Adrenal gland (tissue), 12 donors: Measurements from ENCODE around the gene FAM184B. TPM values are rescaled to one million over a fixed set of nuclear protein-coding genes. Genes with fewer than 3 reads are reported as not detected.
A peak's percentile ranks its signal among the peaks of the same experiment; 100 is the strongest.

Experiments
- DNase-seq, 7 donors: peaks; one replicate each; pipeline ENCODE4 v3.0.0-alpha.2; 2019 to 2020
- H3K27ac ChIP-seq, 5 donors: fragments of 200-600 bp; sonication (generic) in 4 of 5; 1 replicate in 3 of 5; 2 replicates in 2 of 5; pipeline versions ENCODE4 v1.5.1 to v1.8.0; 2016 to 2020; ENCODE audit warnings: mild to moderate bottlenecking in 1 of 5
- H3K27me3 ChIP-seq: fragments of 200-600 bp; 2 replicates; pipeline ENCODE4 v1.8.0; 2021
- H3K36me3 ChIP-seq, 2 donors: fragments of 200-600 bp; replicated peaks in 1 of 2; 1 replicate in 1 of 2; 2 replicates in 1 of 2; pipeline versions ENCODE4 v1.5.1 to v1.8.0; 2018 to 2022
- H3K4me1 ChIP-seq, 2 donors: fragments of 200-600 bp; replicated peaks in 1 of 2; 1 replicate in 1 of 2; 2 replicates in 1 of 2; pipeline versions ENCODE4 v1.5.1 to v1.8.0; 2018 to 2021
- H3K4me3 ChIP-seq, 4 donors: fragments of 200-600 bp; sonication (generic) in 3 of 4; one replicate each; pipeline ENCODE4 v1.5.1; 2016 to 2018
- H3K9me3 ChIP-seq, 3 donors: fragments of 200-600 bp; sonication (generic) in 1 of 3; replicated peaks in 1 of 3; 1 replicate in 2 of 3; 2 replicates in 1 of 3; pipeline versions ENCODE4 v1.5.1 to v1.8.0; 2016 to 2021
- CTCF ChIP-seq, 6 experiments: fragments of 450-650 bp in 4 of 6; fragments of 200-600 bp in 2 of 6; sonication (generic) in 1 of 6; IDR thresholded peaks; 1 replicate in 5 of 6; 2 replicates in 1 of 6; pipeline versions ENCODE4 v1.5.1 to v1.8.0; 2016 to 2021; ENCODE audit warnings: antibody characterized with exemption in 6 of 6, mild to moderate bottlenecking in 2 of 6, moderate library complexity in 1 of 6
- POLR2A ChIP-seq, 2 donors: fragments of 450-650 bp; IDR thresholded peaks; one replicate each; pipeline ENCODE4 v1.6.1; 2017; ENCODE audit warnings: antibody characterized with exemption in 2 of 2, mild to moderate bottlenecking in 2 of 2, moderate library complexity in 1 of 2
- WGBS, 4 donors: extraction: QIAGEN DNeasy Blood & Tissue Kit in 2 of 4; methylation state at CpG; one replicate each; pipeline versions ENCODE4 v1.1.5 to v1.1.7; 2013 to 2017; 5-methylcytosine and 5-hydroxymethylcytosine counted together
- intact Hi-C, 2 donors: fragments of 100-400 bp; cut with DNase I; formaldehyde crosslinking; loops; one replicate each; pipeline versions ENCODE4 v1.14.1 to v1.15.0; 2022 to 2023
- polyA plus RNA-seq, 3 donors: library from polyadenylated mRNA; stranded (reverse); fragments of 200-250 nt in 2 of 3; fragments of 350-450 nt in 1 of 3; fragmentation: Illumina TruSeq in 1 of 3; extraction: RNeasy Lipid Tissue Mini Kit (QIAGEN cat#74804) in 1 of 3; gene quantifications; one replicate each; pipeline ENCODE4 v1.2.3, GENCODE V29; 2013 to 2014
- total RNA-seq, 9 donors: library from RNA; depleted of rRNA in 4 of 9; stranded (reverse); fragments of >200 nt in 4 of 9; fragments of 120-200 nt in 1 of 9; fragmentation: NEBNext Ultra II Directional in 1 of 9; extraction: Animal tissue kit (Norgen Biotek cat#: 25700) in 1 of 9; gene quantifications; one replicate each; pipeline versions ENCODE4 v1.1.0 to v1.2.4, GENCODE V29; 2013 to 2023
- donor health status: healthy with polysubstance abuse.
- donor health status: Bipolar disorder and iron deficiency.
- donor health status: DM: yes; HTN: yes; CAD: no.
- donor health status: DM: no; HTN: no; CAD: no.
- donor health status: DM: no; HTN: no; CAD: no.
- donor health status: DM: yes; HTN: yes; CAD: no.

FAM184B gene
- total and polyA plus RNA-seq, 12 donors = under 0.01 to 0.17 (median 0.08) TPM; not detected in 5

GRCh38 chr4:17650406-17650805 is 131.0 kb downstream of the FAM184B start:
- no peak overlapping the region for H3K4me3 ChIP-seq

GRCh38 chr4:17647927-17648326 is 133.5 kb downstream of the FAM184B start:
- H3K4me3 ChIP-seq = no peak overlapping the region
- WGBS, 4 donors = 80 to 92% (median 83%) methylated on average over 5 of the region's 5 CpGs
- no peak for TF ChIP-seq POLR2A (IDR thresholded peaks at IDR 0.05)
- no peak for TF ChIP-seq CTCF (IDR thresholded peaks at IDR 0.05)
- DNase-seq = no peak
- H3K27me3 ChIP-seq = no peaks in the 10 kb centered on the region
- intact Hi-C loops = no loop called here
- no peak overlapping the region for H3K27ac ChIP-seq
- H3K4me1 ChIP-seq = no peaks in the 10 kb centered on the region
- no peaks in the 10 kb centered on the region for H3K9me3 ChIP-seq
- no peaks in the 10 kb centered on the region for H3K36me3 ChIP-seq

More at GRCh38 chr4:17650406-17650805, 131.0 kb downstream of the FAM184B start:
- no peaks in the 10 kb centered on the region for H3K9me3 ChIP-seq
- no peak overlapping the region for H3K27ac ChIP-seq
- WGBS, 4 donors = 74 to 91% (median 78%) methylated on average over 2 of the region's 2 CpGs
- peak in 1 of 7 donors; percentile 6 for DNase-seq
- intact Hi-C loops = no loop called here
- H3K36me3 ChIP-seq = no peaks in the 10 kb centered on the region
- TF ChIP-seq POLR2A (IDR thresholded peaks at IDR 0.05) (no peak), CTCF (IDR thresholded peaks at IDR 0.05) (no peak)
- no peaks in the 10 kb centered on the region for H3K27me3 ChIP-seq
- no peaks in the 10 kb centered on the region for H3K4me1 ChIP-seq

- TF ChIP-seq CTCF (IDR thresholded peaks at IDR 0.05) (no peak), POLR2A (IDR thresholded peaks at IDR 0.05) (no peak)
- no peak overlapping the region for H3K27ac ChIP-seq
- H3K4me3 ChIP-seq = no peak overlapping the region
- no peaks in the 10 kb centered on the region for H3K36me3 ChIP-seq
- H3K9me3 ChIP-seq = no peaks in the 10 kb centered on the region
- 74 to 100% (median 84%) methylated on average over 4 to 9 of the region's 9 CpGs for WGBS, 4 donors
- H3K4me1 ChIP-seq = no peaks in the 10 kb centered on the region
- intact Hi-C loops = no loop called here
- H3K27me3 ChIP-seq = no peaks in the 10 kb centered on the region
- no peak for DNase-seq
Measured at GRCh38 chr4:17647176-17647806, 134.1 kb downstream of the FAM184B start.

GRCh38 chr4:17646693-17647092 is 134.7 kb downstream of the FAM184B start:
- WGBS, 4 donors = 68 to 75% (median 71%) methylated on average over 3 of the region's 3 CpGs
- intact Hi-C loops = no loop called here
- TF ChIP-seq CTCF (IDR thresholded peaks at IDR 0.05) (no peak), POLR2A (IDR thresholded peaks at IDR 0.05) (no peak)
- DNase-seq = no peak
- Histone ChIP-seq H3K27ac (no peak overlapping the region), H3K4me3 (no peak overlapping the region), H3K36me3 (no peaks in the 10 kb centered on the region), H3K9me3 (no peaks in the 10 kb centered on the region), H3K4me1 (no peaks in the 10 kb centered on the region), H3K27me3 (no peaks in the 10 kb centered on the region)
